Astrocyte of the spinal cord (primary cell): ENCODE measurements around the gene BAHD1.

Experiments
- DNase-seq: peaks from one replicate; pipeline ENCODE4 v3.0.0; 2011; ENCODE audit warnings: low read depth, low spot score
- H3K4me3 ChIP-seq: 2 replicates; pipeline ENCODE4 v1.5.1; 2011; ENCODE audit warnings: low read depth, mild to moderate bottlenecking, low read length, moderate library complexity
- in situ Hi-C: cut with HindIII; loops from 2 replicates; pipeline ENCODE4 v1.10.0; 2017; ENCODE audit warnings: low sequenced_read_pairs
- TF ChIP-seq, protein P1 (sequence below): IDR thresholded peaks from 2 replicates; pipeline ENCODE4 v1.5.1; 2012; ENCODE audit warnings: low read depth, mild to moderate bottlenecking, low read length, inconsistent platforms

Gene BAHD1

DNA sequence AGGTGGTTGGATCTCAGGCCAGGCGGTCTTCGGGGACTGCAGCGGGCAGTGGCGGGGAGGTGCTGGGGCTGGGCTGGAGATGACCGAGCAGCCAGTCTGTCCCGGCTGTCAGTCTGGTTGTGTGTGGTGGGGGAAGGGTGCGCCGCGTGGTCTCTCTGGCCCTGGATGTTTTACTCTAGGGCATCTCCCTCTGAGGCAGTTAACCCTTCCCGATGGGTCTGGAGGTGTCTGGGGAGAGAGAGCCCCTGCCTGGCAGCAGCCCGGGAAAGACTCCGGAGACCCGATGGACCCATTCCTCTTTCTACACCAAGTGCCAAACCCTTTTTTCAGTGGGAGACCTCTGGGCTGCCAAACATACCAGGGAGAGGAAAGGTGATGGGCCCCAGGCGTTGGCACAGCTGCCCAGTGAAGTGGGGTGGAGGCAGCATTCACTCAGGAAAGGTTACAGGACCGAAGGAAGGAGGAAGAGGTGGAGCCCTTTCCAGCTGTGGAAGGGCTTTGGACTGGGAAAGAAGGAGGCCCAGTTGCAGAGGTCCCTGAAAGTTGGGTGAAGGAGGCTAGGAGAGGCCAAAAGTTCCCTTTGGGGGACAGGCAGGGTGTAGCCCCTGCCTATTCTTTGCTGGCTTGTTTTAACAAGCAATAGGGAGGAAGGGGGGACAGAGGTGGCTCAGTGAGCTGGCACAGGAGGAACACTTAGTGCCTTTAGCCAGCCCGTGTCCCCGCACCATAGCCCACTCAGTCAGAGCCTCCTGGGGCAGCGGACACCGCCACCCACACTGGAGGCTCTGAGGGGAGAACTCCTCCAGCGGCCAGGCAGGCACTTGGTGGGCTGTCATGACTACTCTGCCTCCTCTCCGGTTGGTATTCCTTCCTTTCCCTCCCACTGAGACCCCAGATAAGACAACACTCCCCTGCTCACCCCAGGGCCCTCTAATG lies 2.7 kb upstream of the BAHD1 start:
- no peak for DNase-seq
- TF ChIP-seq, protein P1, sequence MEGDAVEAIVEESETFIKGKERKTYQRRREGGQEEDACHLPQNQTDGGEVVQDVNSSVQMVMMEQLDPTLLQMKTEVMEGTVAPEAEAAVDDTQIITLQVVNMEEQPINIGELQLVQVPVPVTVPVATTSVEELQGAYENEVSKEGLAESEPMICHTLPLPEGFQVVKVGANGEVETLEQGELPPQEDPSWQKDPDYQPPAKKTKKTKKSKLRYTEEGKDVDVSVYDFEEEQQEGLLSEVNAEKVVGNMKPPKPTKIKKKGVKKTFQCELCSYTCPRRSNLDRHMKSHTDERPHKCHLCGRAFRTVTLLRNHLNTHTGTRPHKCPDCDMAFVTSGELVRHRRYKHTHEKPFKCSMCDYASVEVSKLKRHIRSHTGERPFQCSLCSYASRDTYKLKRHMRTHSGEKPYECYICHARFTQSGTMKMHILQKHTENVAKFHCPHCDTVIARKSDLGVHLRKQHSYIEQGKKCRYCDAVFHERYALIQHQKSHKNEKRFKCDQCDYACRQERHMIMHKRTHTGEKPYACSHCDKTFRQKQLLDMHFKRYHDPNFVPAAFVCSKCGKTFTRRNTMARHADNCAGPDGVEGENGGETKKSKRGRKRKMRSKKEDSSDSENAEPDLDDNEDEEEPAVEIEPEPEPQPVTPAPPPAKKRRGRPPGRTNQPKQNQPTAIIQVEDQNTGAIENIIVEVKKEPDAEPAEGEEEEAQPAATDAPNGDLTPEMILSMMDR, result no peak
- no peak overlapping the region for H3K4me3 ChIP-seq
- in situ Hi-C loops, result no loop called here

DNA sequence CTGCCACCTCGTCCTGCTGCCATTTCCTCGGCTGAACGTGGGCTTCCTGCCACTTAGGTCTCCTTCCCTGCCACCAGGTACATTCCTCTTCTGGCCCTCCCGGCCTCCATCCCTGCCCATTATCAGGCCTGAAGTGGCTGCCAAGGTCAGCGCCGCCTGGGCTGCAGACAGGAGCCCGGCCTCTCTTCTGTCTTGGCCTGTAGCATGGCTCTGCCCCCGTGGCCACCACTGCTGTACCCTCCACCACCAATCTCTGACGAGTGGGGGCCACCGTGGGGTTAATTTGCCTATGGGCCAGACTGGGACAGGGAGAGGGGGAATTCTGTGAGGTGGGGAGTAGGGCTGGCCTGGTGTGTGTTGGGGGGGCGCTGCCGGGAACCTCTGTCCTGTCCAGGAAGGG lies 2.0 kb upstream of the BAHD1 start:
- TF ChIP-seq, protein P1, result no peak
- in situ Hi-C loops, result no loop called here
- H3K4me3 ChIP-seq, result no peak overlapping the region
- no peak for DNase-seq

DNA sequence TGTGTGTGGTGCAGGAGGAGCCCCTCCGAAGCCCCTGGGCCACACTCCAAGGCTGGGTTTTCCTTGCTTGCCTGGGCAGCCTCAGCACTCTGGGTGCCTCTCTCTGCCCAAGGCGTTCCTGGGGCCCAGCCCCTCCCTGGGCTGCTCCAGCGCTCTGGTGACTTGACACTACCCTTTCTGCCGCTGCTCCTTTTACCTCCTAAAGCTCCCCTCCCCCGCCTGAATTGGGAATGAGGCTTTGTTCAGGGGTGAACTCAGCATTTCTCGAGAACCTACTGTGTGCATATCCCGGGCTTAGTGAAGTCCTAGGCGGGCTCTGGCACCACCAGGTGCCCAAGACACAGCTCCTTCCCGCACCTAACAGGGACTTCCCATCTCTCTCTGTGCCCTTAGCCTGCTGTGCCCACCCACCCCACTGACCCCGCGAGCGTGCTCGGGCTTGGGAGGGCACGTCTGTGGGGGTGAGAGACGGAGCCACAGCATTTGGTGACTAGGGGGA lies 1.2 kb upstream of the BAHD1 start:
- peak overlapping the region; percentile 67 for H3K4me3 ChIP-seq

DNA sequence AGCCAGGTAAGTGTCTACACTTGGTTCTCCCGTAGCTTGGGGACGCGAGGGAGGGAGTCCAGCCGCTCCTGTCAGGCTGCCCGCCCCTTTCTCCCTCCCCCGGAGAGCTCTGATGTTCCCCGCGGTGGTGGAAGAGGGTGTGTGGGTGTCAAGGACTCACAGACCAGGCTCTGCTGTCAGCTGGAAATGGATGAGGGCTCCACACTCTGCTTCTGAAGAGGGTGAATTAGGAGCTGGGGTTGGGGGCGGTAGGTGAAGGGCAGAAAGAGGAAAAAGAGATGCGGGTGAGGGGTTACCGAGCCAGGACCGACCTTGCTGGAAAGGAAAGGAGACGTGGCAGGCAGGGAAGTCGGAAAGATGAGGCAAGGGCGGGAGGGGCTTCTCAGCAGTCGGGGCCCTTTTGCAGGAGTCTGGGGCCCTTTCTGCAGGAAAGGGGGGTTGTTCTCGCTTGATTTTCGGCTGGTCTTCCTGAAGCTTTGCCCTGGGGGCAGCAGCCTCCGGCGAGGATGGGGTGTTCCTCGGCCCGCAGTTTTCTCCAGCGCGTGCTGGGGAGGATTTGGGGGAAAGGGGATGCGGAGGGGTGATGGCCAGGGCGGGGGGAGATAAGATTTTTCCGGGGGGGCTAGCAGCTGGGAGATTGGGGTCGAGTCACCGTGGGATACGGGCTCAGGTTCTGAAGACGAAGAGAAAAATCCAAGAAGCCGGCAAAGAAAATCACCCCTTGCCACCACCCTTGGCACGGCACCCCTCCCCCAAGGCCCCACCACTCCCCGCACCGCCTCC lies 602 bp upstream of the BAHD1 start:
- H3K4me3 ChIP-seq, result peak overlapping the region; percentile 67
- no peak for DNase-seq
- TF ChIP-seq, protein P1, result no peak
- in situ Hi-C loops, result no loop called here

More for the DNA sequence above, 1.2 kb upstream of the BAHD1 start:
- in situ Hi-C loops, result no loop called here
- TF ChIP-seq, protein P1, result no peak
- DNase-seq, result no peak

DNA sequence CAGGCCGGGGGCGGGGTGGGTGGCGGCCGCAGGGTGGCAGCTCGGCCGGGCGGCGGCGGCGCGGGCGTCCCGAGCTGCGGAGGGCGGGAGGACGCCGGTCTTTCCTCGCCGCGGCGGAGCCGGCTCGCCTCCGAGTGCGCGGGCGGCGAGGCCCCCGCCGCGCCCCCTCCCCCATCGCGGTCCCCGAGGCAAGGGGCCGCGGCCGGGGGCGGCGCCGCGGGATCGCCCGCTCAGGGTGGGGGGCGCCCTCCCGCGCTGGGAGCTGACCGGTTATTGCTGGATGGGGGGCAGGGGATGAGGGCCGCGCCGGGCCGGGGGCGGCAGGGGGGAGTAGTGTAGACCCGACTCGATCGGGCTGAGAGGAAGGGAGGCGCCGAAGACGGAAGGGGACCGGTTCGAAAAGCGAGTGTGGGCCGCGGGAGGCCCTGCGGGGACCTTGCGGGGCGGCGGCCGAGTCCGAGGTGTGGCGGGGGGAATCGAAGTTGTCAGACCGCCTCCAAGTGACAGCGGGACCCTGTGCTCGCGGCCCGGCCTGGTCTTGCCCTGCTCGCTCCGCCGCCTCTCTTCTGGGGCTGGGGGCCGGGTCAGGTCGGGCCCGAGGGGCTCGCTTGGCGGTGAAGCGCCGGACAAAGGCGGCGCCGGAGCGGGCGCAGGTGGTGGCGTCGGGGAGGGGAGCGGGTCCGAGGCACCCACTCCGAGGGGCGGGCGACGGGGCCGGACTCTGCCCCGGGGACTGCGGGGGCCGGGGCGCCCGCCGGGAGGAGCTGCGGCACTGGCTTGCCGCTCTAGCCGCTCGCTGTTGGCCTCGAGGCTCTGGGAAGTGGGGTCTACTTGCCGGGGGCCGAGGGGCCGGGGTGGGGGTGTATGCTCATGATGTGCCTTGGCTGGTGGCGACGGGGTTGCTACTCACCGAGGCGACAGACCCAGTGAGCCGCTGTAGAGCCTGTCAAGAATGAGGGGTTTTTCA lies 1.1 kb downstream of the BAHD1 start:
- no peak for DNase-seq
- TF ChIP-seq, protein P1, result no peak
- in situ Hi-C loops, result no loop called here

More for the DNA sequence above, 1.1 kb downstream of the BAHD1 start:
- peak overlapping the region; percentile 67 for H3K4me3 ChIP-seq
